Panc1 (cell line): Measurements from ENCODE around the gene AHCYL1. TPM values are rescaled to one million over a fixed set of nuclear protein-coding genes. Genes with fewer than 3 reads are reported as not detected.

Experiments
- ATAC-seq: fragments of 200-7000 bp; cut with Tn5 transposase; 2 replicates; pipeline ENCODE4 v1.9.1; 2020; ENCODE audit warnings: mild to moderate bottlenecking, moderate library complexity
- BruUV-seq: library from RNA; stranded (reverse); fragments of 400-500 nt; replicated peaks from 2 replicates; lab custom pipeline; 2021; lab: Mats Ljungman, UMichigan
- CTCF ChIA-PET: fragments of 300-600 bp; sonication (Branson Sonifier 250); formaldehyde crosslinking; loops from one replicate; lab custom pipeline; 2022; ENCODE audit warnings: antibody characterized with exemption; lab: Charles Lee
- POLR2A ChIA-PET: fragments of 300-600 bp; sonication (Branson Sonifier 250); formaldehyde crosslinking; loops from one replicate; lab custom pipeline; 2022; ENCODE audit warnings: antibody characterized with exemption; lab: Charles Lee
- DNase-seq: peaks from one replicate; pipeline ENCODE4 v3.0.0-alpha.2; 2010; ENCODE audit warnings: low read depth, low spot score
- H3K27ac ChIP-seq: 2 replicates; pipeline ENCODE4 v1.5.1; 2011; ENCODE audit warnings: mild to moderate bottlenecking, low read length, inconsistent platforms
- H3K27me3 ChIP-seq: fragments of 200-500 bp; sonication (Bioruptor generic); 2 replicates; pipeline ENCODE4 v1.6.0; 2014; ENCODE audit warnings: low read length, inconsistent platforms; ENCODE audit not compliant: control insufficient read depth, insufficient read depth
- H3K36me3 ChIP-seq: fragments of 200-500 bp; sonication (Bioruptor generic); 2 replicates; pipeline ENCODE4 v1.5.1; 2014; ENCODE audit warnings: inconsistent platforms, mild to moderate bottlenecking, low read length, moderate library complexity; ENCODE audit not compliant: control insufficient read depth, insufficient read depth
- H3K4me1 ChIP-seq: 2 replicates; pipeline ENCODE4 v1.5.1; 2011; ENCODE audit warnings: inconsistent platforms, mild to moderate bottlenecking, low read length, moderate library complexity; ENCODE audit not compliant: control insufficient read depth, insufficient read depth
- H3K4me3 ChIP-seq, 2 experiments: 2 replicates each; pipeline ENCODE4 v1.5.1; 2011 to 2012; ENCODE audit warnings: low read depth in 2 of 2, low read length in 2 of 2, mild to moderate bottlenecking in 2 of 2, inconsistent platforms in 1 of 2, moderate library complexity in 1 of 2
- H3K9me3 ChIP-seq: fragments of 200-500 bp; sonication (Bioruptor generic); 2 replicates; pipeline ENCODE4 v1.5.1; 2014; ENCODE audit warnings: low read depth, mild to moderate bottlenecking, inconsistent platforms, low read length, moderate library complexity; ENCODE audit not compliant: control insufficient read depth, insufficient read depth
- CTCF ChIP-seq: fragments of 450-650 bp; IDR thresholded peaks from 2 replicates; pipeline ENCODE4 v1.5.1; 2017; ENCODE audit warnings: mild to moderate bottlenecking
- POLR2AphosphoS5 ChIP-seq: IDR thresholded peaks from 2 replicates; pipeline ENCODE4 v1.6.1; 2012; ENCODE audit warnings: mild to moderate bottlenecking, low read depth, low read length, moderate library complexity
- REST ChIP-seq, 2 experiments: IDR thresholded peaks; 2 replicates each; pipeline ENCODE4 v1.6.1; 2011 to 2012; ENCODE audit warnings: low read depth in 2 of 2, control low read depth in 1 of 2, low read length in 1 of 2, mild to moderate bottlenecking in 1 of 2, moderate library complexity in 1 of 2; ENCODE audit not compliant: insufficient read depth in 1 of 2
- SIN3A ChIP-seq: IDR thresholded peaks from 2 replicates; pipeline ENCODE4 v1.6.1; 2012; ENCODE audit warnings: low read depth, mild to moderate bottlenecking, low read length, moderate library complexity, borderline replicate concordance; ENCODE audit not compliant: insufficient read depth
- TCF7L2 ChIP-seq: IDR thresholded peaks from 2 replicates; pipeline ENCODE4 v1.6.1; 2011; ENCODE audit warnings: mild to moderate bottlenecking, low read depth, low read length, inconsistent platforms
- in situ Hi-C: cut with HindIII; loops from 2 replicates; pipeline ENCODE4 v1.10.0; 2016; ENCODE audit warnings: low sequenced_read_pairs, low pct_unique_long_range_greater_than_20kb
- intact Hi-C: fragments of 100-400 bp; cut with micrococcal nuclease; formaldehyde crosslinking; loops from one replicate; pipeline ENCODE4 v1.10.0; 2022; ENCODE audit not compliant: unreplicated experiment
- total RNA-seq: library from RNA; stranded (reverse); gene quantifications from one replicate; pipeline ENCODE4 v1.2.1, GENCODE V29; 2021; ENCODE audit not compliant: unreplicated experiment

The AHCYL1 gene
- total RNA-seq, 1 experiment from 2014 or later = 174 TPM

- CTCF ChIA-PET = no interaction called here
- peaks cover 8% of the 10 kb centered on the region for H3K36me3 ChIP-seq
- ATAC-seq (no peak), DNase-seq (no peak)
- intact Hi-C loops = loop anchor here (2.0 kb wide), 1 partner anchor 51 kb away; no protein-coding TSS in a partner anchor
- H3K9me3 ChIP-seq = no peaks in the 10 kb centered on the region
- H3K4me1 ChIP-seq = no peaks in the 10 kb centered on the region
- H3K4me3 ChIP-seq = no peak overlapping the region
- H3K27me3 ChIP-seq = no peaks in the 10 kb centered on the region
- BruUV-seq = no TSS peak
- no peak overlapping the region for H3K27ac ChIP-seq
- in situ Hi-C loops = no loop called here
- POLR2A ChIA-PET = interaction anchor here (0.5 kb wide), 1 partner anchor 12 kb away, joined by 7 read pairs; no protein-coding TSS in a partner anchor
- TF ChIP-seq TCF7L2 (no peak), CTCF (no peak), POLR2AphosphoS5 (no peak), REST (IDR thresholded peaks at IDR 0.05; ENCODE audit: insufficient read depth in 1 of 2, low read depth in 2 of 2, low read length in 1 of 2) (no peak), SIN3A (no peak)
Observed at GRCh38 chr1:110049801-110050601, 65.4 kb downstream of the AHCYL1 start.

- no peaks in the 10 kb centered on the region for H3K9me3 ChIP-seq
- peaks cover 8% of the 10 kb centered on the region for H3K36me3 ChIP-seq
- intact Hi-C loops = loop anchor here (2.0 kb wide), 1 partner anchor 50 kb away; no protein-coding TSS in a partner anchor
- H3K4me1 ChIP-seq = no peaks in the 10 kb centered on the region
- BruUV-seq = no TSS peak
- DNase-seq = no peak
- H3K4me3 ChIP-seq = no peak overlapping the region
- no peak overlapping the region for H3K27ac ChIP-seq
- no peaks in the 10 kb centered on the region for H3K27me3 ChIP-seq
- CTCF ChIA-PET = no interaction called here
- TF ChIP-seq POLR2AphosphoS5 = no peak
- no peak for TF ChIP-seq TCF7L2
- TF ChIP-seq REST (IDR thresholded peaks at IDR 0.05; ENCODE audit: insufficient read depth in 1 of 2, low read depth in 2 of 2, low read length in 1 of 2) = no peak
- TF ChIP-seq CTCF = no peak
- no peak for TF ChIP-seq SIN3A
- in situ Hi-C loops = no loop called here
- no peak for ATAC-seq
- POLR2A ChIA-PET = interaction anchor here (0.5 kb wide), 1 partner anchor 11 kb away, joined by 7 read pairs; no protein-coding TSS in a partner anchor
Observed at GRCh38 chr1:110050602-110051261, 66.2 kb downstream of the AHCYL1 start.
